HG02981 (cell line): Measurements from ENCODE around the gene FLYWCH1.

Experiments
- ATAC-seq: cut with Tn5 transposase; IDR thresholded peaks from one replicate; pipeline ENCODE4 v1.9.1; 2021; ENCODE audit warnings: mild to moderate bottlenecking, moderate library complexity; ENCODE audit not compliant: unreplicated experiment

The FLYWCH1 gene

DNA sequence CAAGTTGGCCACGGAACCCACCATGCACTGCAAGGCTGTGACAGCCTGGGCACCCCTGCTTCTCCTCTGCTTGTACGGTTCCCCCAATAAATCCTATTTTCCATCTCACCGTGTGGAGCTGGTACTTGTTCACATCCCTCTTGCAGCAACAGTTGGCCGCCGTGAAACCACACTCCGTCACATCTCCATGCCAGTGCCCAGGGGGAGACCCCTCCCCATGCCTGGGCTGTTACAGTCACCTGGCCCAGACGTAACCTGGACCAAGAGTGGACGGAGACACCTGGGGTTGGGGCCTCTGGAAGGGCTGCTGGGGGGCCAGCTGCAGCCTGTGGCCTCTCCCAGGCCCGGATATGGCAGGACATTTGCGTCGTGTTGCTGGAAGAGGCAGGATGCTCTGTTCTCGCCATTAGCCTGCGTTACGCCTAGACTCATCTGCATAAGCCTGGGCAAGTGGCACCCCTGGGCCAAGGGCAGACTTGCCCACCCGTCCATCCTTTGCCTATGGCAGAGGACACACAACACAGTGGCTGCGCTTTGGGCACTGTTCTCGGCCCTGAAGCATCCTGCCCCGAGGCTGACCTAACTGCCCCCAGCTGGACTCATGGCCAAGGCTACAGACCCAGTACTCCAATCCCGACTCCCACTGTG is 38.1 kb downstream of the FLYWCH1 start:
- no peak for ATAC-seq

DNA sequence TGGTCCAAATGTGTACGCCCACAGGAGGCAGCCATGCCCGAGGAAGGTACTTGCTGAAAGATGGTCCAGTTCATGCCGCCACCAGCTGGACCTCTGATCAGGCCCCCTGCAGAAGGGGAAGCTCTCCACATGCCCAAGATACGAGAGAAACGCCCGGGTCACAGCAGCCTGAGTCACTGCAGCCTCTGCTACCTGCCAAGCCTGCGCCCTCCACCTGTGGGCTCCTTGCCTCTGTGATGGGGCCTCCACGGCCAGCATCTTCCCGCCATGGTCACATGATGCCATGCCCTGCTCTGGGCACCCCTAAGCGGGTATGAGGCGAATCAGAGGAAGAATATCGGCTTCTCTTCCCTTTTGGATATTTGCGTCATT is 38.6 kb downstream of the FLYWCH1 start:
- ATAC-seq, result no peak

DNA sequence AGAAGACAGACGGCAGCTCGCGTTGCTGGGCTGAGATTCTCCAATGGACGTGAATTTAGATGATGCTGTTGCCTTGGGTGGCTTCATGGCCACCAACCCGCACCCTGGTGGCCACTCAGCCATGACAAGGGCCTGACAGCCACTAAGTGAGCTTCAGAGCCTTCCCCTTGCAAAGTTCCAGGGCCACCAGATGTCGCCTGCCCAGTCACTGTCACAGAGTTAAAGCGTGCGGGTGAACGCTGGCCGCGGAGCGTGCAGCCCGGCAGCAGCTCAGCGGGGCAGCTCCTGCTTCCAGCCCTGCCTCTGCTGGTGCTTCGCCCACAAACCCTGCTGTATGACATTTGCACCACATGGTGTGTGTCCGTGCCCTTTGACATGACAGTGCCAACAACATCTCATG is 39.0 kb downstream of the FLYWCH1 start:
- no peak for ATAC-seq

DNA sequence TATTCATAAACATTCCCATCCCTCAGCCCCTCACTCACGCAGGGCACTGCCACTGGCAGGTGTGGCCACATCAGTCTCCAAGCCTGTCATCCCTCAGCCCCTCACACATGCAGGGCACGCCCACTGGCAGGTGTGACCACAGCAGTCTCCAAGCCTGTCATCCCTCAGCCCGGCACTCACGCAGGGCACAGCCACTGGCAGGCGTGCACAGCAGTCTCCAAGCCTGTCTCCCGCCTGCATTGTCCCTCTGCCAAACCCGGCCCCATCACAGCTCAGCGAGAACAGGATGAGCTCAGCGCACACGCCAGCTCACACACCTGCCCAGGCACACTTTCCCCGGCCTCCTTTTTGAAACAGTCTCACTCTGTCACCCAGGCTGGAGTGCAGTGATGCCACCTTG is 40.9 kb downstream of the FLYWCH1 start:
- ATAC-seq, result no peak

DNA sequence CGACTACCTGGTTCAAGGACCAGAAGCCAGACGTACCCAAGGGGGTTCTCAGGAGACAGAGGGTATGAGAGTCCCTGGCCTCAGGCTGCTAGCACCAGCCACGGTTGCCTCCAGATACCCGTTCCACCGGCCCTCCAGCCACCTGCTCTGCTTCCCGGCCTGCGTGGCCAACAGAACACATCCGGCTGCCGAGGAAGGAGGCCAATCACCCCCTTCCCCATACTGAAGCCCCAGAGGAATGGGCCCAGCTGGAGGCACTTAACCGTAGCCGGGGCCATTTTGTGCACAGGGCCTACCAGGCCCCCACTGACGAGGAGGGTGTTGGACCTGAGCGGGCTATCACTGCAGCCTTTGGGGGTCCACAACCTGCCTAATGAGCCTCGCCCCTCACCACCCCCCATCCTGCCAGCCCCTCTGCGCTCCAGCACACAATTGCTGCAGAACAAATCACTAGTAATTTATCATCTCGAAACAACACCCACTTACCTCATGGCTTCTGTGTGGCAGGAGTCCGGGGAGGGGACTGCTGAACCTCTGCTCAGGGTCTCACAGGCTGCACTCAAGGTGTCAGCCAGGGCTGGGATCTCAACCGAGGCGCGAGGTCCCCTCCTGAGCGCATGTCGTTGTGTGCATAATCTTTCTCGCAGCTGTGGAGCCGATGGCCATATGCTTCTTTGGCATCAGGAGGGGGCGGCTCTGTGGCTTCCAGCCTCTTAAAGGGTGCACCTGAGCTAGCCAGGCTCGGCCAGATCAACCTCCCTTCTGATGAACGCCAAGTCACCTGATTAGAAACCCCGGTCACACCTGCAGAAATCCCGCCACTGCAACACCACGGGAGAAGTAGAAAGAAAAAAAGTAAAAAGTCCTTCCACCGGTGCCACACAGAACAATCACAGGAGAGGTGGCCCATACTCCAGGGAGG is 42.2 kb downstream of the FLYWCH1 start:
- ATAC-seq, result no peak

DNA sequence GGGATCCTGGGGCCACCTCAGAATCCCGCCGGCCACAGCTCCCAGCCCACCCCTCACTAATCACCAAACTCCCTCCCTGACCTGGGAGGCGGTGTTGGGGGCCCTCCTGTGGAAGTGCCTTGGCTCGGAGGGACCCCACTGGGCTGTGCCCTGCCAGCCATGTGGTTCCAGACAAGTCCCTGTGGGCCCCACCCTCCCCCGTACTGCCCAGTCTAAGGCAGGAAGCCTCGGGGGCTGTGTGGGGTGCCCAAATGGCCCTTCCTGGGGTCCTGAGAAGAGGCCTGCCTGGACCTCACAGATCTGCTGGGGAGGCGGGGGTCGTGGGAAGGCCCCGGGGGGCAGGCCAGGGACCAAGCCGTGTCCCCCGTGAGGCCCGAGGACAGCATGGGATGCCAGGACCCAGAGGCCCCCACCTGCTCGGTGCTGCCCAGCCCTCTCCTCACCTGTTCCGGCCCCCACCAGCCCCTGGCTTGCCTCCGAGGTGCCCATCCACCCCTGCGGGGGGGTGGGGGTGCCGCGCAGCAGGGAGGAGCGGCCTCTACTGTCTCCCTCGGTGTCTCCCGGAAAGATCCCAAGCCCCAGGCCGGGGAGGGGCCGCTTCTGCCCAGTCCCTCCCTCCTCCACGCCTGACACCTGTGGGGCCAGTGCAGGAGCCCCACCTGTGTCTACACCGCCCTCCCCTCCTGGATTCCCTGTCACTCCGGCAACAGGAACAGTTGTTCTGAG is 43.1 kb downstream of the FLYWCH1 start:
- no peak for ATAC-seq

DNA sequence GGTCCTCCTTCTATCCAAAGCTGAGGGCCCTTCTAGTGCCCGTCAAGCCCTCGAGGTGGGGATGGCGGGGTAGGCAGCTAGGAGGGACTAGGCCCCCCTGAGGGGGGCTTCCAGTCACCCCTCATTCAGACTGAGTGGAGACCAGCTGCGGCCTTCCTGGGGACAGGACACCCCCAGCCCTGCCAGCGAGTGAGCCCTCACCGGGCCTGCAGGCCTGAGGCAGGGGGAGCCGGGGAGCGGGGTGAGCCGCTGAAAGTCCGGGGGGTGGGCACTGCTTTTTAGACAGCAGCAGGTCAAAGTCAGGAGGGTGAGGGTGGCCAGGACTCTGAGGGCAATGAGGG is 43.7 kb downstream of the FLYWCH1 start:
- ATAC-seq, result no peak

DNA sequence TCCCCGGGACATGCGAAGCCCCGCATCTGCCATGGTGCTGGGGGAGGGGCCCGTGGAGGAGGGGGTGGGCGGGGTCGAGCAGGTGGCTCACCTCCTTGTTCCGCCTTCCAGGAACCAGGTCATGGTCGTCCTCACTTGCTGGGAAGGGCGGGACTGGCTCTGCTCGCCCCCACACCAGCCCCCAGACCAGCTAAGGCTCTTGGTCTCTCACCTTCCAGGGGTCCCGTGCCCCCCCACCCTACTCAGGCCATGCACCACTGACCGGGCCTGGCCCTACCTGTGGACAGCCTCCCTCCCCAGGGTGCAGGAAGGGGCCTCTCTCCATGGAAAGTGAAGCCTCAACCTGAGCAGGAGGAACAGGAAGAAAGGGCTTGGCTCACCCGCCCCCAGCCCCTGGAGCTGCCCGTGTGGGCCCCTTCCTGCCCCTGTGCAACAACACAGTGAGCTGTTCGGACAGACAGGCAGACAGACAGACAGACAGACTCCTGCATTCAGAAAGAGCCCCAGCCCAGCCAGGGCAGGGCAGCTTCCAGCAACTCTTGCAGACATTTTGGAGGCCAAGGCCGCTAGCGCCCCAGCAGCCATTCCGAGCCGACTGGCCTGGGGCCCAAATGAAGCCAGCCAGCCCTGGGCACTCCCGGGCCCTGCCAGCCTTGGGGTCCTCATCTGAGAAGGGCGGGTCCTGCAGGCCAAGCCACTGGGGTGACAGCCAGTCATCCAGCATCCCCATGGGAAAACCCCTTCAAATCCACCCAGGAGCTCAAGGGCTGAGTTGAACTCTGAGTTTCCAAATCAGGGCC is 44.2 kb downstream of the FLYWCH1 start:
- no peak for ATAC-seq

DNA sequence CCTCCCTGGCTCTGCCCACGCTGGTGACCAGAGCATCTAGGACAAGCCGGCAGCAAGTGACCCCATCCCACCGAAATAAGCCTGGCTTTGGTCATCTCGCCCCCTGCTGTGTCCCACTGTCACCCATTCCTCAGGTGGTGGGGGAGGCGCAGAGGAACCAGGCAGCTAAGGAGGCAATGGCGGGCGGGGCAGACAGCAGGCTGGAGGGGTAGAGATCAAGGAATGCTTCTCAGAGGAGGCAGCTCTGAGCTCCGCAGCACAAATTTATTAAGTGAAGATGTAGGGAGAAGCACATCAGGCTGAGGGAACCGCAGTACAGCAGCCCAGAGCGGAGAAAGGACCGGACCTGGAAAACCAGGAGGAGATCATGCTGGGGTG is 44.8 kb downstream of the FLYWCH1 start:
- ATAC-seq, result no peak

DNA sequence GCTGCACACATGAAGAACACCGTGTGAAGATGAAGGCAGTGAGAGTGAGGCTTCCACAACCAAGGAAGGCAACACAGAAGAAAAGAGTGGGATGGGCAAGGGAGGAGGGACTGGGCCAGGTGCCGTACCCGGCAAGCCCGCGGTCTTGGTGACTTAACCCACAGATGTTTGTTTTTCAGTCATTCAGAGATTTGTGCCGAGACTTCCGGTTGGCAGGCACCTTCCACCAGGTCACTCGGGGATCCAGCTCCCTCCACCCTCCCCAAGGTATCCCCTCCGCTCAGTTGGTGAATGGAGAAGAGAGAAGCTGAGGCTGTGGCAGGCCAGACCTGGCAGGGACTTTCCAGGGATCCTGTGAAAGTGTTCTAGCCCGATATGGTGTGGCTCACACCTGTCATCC is 47.5 kb downstream of the FLYWCH1 start:
- ATAC-seq, result no peak

DNA sequence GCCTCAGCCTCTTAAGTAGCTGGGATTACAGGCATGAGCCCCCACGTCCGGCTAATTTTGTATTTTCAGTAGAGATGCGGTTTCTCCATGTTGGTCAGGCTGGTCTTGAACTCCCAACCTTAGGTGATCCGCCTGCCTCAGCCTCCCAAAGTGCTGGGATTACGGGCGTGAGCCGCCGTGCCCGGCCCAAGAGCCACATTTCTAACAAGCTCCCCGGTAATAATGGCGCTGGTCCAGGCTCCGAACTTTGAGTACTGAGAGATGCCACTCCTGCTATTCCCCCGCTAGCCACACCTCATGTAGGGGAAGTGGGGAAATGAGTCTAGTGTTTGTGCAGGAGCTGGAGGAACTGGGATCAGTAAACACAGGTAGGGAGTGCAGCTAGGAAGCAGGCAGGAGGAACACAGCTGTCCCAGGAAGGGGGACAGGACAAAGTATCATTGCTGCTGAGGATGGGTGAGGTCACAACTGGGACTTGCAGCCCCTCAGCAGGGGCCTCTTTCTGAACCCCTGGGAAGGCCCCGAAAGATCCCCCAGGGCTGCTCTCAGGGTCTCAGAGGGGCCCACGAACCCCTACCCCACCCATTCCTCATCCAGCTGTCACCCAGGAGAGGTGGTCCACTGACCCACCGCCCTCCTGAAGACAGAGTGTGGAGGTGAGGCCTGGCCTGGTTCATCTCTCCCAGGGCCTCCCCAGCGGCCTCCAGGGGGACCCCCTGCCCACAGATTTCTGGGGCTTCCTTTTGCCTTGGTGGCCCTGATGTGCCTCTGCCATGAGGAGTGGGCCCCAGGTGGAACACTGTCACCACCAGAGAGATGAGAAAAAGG is 48.7 kb downstream of the FLYWCH1 start:
- ATAC-seq, result no peak

DNA sequence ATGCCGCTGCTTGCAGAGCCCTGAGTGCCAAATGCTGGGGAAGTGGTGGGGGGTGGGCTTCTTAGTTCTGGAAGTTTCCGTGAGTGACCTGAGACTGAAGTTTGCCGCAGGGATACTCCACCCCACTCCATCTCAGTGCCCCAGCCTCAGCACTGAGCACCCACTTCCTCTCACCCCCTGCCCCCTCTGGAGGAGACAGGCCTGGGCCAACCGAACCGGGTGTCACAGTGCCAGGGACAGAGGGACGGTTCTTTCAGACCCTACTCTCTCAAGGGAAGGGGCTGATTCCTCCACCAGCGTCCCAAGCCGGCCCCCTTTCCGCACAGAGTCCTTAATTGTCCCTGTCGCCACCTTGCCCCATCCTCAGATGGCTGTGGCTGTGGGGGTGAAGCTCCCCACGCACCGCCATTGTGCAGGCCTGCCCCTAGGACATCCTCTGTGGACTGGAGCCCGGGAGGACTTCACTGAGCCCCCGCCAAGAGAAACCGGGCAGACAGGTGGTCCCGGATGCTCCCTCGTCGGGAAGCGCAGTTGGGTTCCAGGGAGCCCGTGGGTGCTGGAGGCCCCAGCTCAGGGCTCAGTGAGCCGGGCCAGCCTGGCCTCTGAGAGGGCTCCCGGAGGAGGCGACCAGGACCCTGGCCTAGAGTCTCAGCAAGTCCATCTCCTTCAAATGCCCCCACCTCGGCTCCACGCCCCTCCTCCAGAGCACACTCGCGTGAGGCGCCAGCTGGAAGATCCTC is 50.8 kb downstream of the FLYWCH1 start:
- ATAC-seq, result no peak

DNA sequence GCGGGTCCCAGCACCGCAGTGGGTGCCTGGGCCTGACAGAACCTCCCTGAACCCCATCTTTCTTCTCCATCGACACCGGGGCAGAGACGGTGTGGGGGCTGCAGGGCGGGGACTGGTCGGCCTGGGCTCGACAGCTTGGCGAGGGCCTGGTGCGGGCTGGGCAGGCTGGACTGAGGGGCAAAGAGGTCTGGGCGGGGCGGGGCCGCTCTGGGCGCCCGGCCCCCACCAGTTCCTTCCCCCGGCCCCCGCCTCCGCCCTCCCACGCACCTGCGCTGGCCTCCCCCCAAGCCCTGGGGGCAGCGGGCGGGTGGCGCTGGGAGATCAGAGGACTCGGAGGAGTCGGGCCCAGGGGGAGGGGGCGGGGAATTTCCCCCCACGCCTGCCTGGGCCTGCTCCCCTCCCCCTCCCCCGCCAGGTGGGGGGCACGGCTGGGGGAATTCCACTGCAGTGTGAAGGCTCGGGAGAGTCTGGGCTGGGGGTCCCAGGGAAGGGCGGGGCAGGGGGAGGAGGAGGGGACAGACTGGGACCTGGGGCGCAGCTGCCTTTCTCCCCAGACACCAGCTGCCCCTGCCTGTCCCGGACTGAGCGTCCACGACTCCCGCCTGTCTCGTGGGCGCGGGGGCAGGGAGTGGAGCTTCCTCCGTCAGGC is 51.5 kb downstream of the FLYWCH1 start:
- no peak for ATAC-seq

DNA sequence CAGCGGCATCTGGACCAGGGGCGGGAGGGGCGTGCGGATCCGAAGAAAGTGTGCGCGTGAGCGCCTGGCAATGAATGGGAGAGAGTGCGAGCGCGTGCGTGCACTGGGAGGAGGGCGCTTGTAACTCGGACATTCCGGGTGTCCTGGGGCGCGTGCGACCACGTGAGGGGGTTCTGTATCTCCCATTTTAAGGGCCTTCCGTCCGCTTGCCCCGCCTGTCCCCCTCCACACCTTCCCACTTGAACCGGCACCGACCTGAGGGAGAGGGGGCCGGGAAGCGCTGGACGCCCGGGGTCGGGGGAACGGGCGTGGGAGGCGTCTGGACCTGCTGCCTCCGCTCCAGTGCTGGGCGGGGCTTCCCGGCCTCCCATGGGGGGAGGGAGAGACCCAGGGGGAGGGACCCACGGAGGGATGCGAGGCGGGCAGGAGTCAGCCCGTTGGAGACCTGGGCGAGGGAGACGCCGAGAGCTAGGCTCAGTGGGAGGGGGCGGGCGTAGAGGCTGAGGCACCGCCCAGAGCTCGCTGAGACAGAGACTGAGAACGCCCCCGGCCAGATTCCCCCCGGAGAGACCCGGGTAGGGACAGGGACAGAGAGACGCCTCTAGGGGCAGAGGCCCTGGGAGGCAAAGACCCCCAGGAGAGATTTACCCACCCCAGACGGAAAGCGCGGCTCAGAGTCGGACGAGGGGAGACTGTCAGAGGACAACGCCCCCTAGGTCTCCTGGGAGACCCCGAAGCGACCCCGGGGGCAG is 52.2 kb downstream of the FLYWCH1 start, which contains the start of gene KREMEN2:
KREMEN2 (plus strand) TSS at position 553 of the 752 bp plus-strand sequence. CDS start 246 bp downstream, outside the sequence.
- no peak for ATAC-seq

DNA sequence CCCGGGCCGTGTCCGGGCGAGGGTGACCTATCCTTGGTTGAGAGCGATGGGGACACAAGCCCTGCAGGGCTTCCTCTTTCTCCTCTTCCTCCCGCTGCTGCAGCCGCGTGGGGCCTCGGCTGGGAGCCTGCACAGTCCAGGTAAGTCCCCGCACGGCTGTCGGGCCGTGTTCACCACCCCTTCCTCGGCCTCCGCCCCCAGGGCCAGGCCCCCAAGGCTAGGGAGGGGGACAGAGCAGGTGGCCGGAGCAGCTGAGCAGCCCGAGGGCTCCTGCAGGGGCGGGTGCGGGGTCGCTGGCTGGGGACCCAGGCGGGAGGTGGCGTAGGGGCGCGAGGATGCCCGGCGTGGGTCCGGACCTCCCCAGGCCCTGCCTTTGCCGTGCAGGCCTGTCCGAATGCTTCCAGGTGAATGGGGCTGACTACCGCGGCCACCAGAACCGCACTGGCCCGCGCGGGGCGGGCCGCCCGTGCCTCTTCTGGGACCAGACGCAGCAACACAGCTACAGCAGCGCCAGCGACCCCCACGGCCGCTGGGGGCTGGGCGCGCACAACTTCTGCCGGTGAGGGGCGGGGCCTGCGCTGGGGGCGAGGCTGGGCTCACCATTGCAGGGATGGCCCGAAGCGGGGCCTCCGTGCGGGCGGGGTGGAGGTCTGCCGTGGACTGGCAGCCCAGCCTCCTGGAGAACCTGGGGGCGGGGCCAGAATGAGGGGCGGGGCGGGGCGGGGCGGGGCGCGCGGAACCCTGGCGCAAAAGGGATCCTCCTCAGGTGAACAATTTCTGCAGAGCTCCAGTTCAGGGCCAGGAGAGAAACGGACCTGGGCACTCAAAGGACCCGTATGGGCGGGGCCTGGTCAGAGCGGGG is 53.0 kb downstream of the FLYWCH1 start:
- no peak for ATAC-seq

DNA sequence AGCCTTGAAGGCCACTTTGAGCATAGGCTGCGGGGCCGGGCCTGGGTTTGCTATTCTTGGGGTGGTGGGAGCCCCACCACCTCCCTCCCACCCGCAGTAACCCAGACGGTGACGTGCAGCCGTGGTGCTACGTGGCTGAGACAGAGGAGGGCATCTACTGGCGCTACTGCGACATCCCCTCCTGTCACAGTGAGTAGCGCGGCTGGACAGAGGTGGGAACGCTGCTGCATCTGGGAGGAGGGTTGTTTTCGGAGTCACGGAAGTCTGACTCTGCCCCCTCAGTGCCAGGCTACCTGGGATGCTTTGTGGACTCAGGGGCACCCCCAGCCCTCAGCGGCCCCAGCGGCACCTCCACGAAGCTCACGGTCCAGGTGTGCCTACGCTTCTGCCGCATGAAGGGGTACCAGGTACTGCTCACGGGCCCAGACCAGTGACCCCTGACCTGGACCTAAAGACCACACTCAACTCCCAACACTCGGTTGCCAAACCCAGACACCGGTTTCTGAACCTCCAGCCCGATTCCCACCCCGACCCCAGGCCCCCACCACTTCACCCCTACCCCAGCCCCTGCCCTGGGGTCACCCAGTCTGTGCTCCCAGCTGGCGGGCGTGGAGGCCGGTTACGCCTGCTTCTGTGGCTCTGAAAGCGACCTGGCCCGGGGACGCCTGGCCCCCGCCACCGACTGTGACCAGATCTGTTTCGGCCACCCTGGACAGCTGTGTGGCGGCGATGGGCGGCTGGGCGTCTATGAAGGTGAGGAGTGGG is 54.5 kb downstream of the FLYWCH1 start:
- no peak for ATAC-seq

DNA sequence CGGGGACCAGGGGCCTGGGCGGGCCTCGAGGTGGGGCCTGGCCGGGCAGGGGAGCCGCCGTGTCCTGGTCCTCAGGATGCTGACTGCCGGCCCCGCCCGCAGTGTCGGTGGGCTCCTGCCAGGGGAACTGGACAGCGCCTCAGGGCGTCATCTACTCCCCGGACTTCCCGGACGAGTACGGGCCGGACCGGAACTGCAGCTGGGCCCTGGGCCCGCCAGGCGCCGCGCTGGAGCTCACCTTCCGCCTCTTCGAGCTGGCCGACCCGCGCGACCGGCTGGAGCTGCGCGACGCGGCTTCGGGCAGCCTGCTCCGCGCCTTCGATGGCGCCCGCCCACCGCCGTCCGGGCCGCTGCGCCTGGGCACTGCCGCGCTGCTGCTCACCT is 55.1 kb downstream of the FLYWCH1 start:
- no peak for ATAC-seq
